HepG2 (cell line): ENCODE results near the gene PAK2. TPM values are rescaled to one million over a fixed set of nuclear protein-coding genes. Genes with fewer than 3 reads are reported as not detected.

Experiments
- ATAD3A ChIP-seq: sonication (generic); formaldehyde crosslinking; IDR thresholded peaks from 2 replicates; pipeline ENCODE4 v1.4.0; 2020; ENCODE audit warnings: missing genetic modification reagents
- BORCS8-MEF2B ChIP-seq: sonication (generic); formaldehyde crosslinking; IDR thresholded peaks from 2 replicates; pipeline ENCODE4 v1.8.0; 2022; ENCODE audit warnings: mild to moderate bottlenecking, missing genetic modification reagents
- BRF2 ChIP-seq: sonication (generic); formaldehyde crosslinking; IDR thresholded peaks from 2 replicates; pipeline ENCODE4 v1.8.1; 2022; ENCODE audit warnings: mild to moderate bottlenecking, missing genetic modification reagents
- CSRNP1 ChIP-seq: sonication (generic); formaldehyde crosslinking; IDR thresholded peaks from 2 replicates; pipeline ENCODE4 v1.8.1; 2023; ENCODE audit warnings: mild to moderate bottlenecking, missing genetic modification reagents
- ELF3 ChIP-seq: IDR thresholded peaks from 2 replicates; pipeline ENCODE4 v1.6.1; 2016; ENCODE audit warnings: missing genetic modification reagents, missing compliant biosample characterization
- ERF ChIP-seq: IDR thresholded peaks from 2 replicates; pipeline ENCODE4 v1.6.1; 2018; ENCODE audit warnings: missing biosample characterization, missing genetic modification reagents
- FOSL2 ChIP-seq: sonication (generic); formaldehyde crosslinking; IDR thresholded peaks from 2 replicates; pipeline ENCODE4 v1.4.0; 2020; ENCODE audit warnings: missing genetic modification reagents
- HNF4G ChIP-seq, 2 experiments: sonication (generic) in 1 of 2; formaldehyde crosslinking in 1 of 2; IDR thresholded peaks; 2 replicates each; pipeline versions ENCODE4 v1.4.0 to v1.6.1; 2011 to 2020; ENCODE audit warnings: borderline replicate concordance in 2 of 2, low read depth in 2 of 2, mild to moderate bottlenecking in 2 of 2, low read length in 1 of 2, missing genetic modification reagents in 1 of 2, moderate library complexity in 1 of 2
- HNRNPL ChIP-seq: fragments of 200-400 bp; formaldehyde crosslinking; IDR thresholded peaks from 2 replicates; pipeline ENCODE4 v1.6.1; 2017; ENCODE audit warnings: mild to moderate bottlenecking, low read depth, low read length
- MAFK ChIP-seq, 2 experiments: IDR thresholded peaks in 1 of 2; conservative IDR thresholded peaks in 1 of 2; 2 replicates each; pipeline ENCODE4 v1.6.1; 2011; ENCODE audit warnings: improper control_type of control experiment in 2 of 2, low read length in 2 of 2
- MIER3 ChIP-seq: IDR thresholded peaks from 2 replicates; pipeline ENCODE4 v1.6.1; 2016; ENCODE audit warnings: missing compliant biosample characterization, borderline replicate concordance
- PCBP2 ChIP-seq: fragments of 200-400 bp; formaldehyde crosslinking; optimal IDR thresholded peaks from 2 replicates; pipeline ENCODE3; 2018; ENCODE audit warnings: low read length, low read depth; ENCODE audit not compliant: poor library complexity, severe bottlenecking
- REPIN1 ChIP-seq: sonication (generic); formaldehyde crosslinking; IDR thresholded peaks from 2 replicates; pipeline ENCODE4 v1.8.0; 2022; ENCODE audit warnings: missing genetic modification reagents, low read depth, mild to moderate bottlenecking, borderline replicate concordance
- RFX5 ChIP-seq: IDR thresholded peaks from 2 replicates; pipeline ENCODE4 v1.6.1; 2011; ENCODE audit warnings: low read depth, low read length, improper control_type of control experiment
- RFXANK ChIP-seq: IDR thresholded peaks from 2 replicates; pipeline ENCODE4 v1.6.1; 2016
- SP4 ChIP-seq: sonication (generic); formaldehyde crosslinking; IDR thresholded peaks from 2 replicates; pipeline ENCODE4 v1.8.1; 2023; ENCODE audit warnings: mild to moderate bottlenecking, missing genetic modification reagents
- SPEN ChIP-seq: sonication (generic); formaldehyde crosslinking; IDR thresholded peaks from 2 replicates; pipeline ENCODE4 v1.5.1; 2020; ENCODE audit warnings: low read depth, mild to moderate bottlenecking, missing genetic modification reagents
- TCF7L2 ChIP-seq: IDR thresholded peaks from 2 replicates; pipeline ENCODE4 v1.6.1; 2011; ENCODE audit warnings: mild to moderate bottlenecking, low read depth, low read length, moderate library complexity
- U2AF1 ChIP-seq: fragments of 200-400 bp; formaldehyde crosslinking; optimal IDR thresholded peaks from 2 replicates; pipeline ENCODE3; 2017; ENCODE audit warnings: mild to moderate bottlenecking, low read depth, low read length
- ZBTB25 ChIP-seq: IDR thresholded peaks from 2 replicates; pipeline ENCODE4 v1.6.1; 2018; ENCODE audit warnings: missing genetic modification reagents
- ZC3H4 ChIP-seq: sonication (generic); formaldehyde crosslinking; IDR thresholded peaks from 2 replicates; pipeline ENCODE4 v1.4.0; 2020; ENCODE audit warnings: missing genetic modification reagents, borderline replicate concordance
- ZNF34 ChIP-seq: sonication (generic); formaldehyde crosslinking; IDR thresholded peaks from 2 replicates; pipeline ENCODE4 v1.4.0; 2020; ENCODE audit warnings: mild to moderate bottlenecking, missing genetic modification reagents, borderline replicate concordance
- ZNF468 ChIP-seq: sonication (generic); formaldehyde crosslinking; IDR thresholded peaks from 2 replicates; pipeline ENCODE4 v1.8.0; 2022; ENCODE audit warnings: mild to moderate bottlenecking, moderate library complexity, missing genetic modification reagents
- ZNF75D ChIP-seq: sonication (generic); formaldehyde crosslinking; IDR thresholded peaks from 2 replicates; pipeline ENCODE4 v1.8.1; 2023; ENCODE audit warnings: missing genetic modification reagents, mild to moderate bottlenecking, borderline replicate concordance
- ZSCAN25 ChIP-seq: sonication (generic); formaldehyde crosslinking; IDR thresholded peaks from 2 replicates; pipeline ENCODE4 v1.8.0; 2022; ENCODE audit warnings: mild to moderate bottlenecking, missing genetic modification reagents
- polyA plus RNA-seq, 8 experiments: library from polyadenylated mRNA; depleted of rRNA in 3 of 8; stranded (reverse) in 7 of 8; unstranded in 1 of 8; fragments of >200 nt; fragmentation: Illumina TruSeq in 4 of 8; extraction: Trizol in 4 of 8; gene quantifications; 2 replicates each; pipeline versions ENCODE4 v1.2.1 to v1.2.3, GENCODE V29; 2011 to 2016; ENCODE audit warnings: low read depth in 4 of 8, missing spikeins in 1 of 8, mixed read lengths in 1 of 8; ENCODE audit not compliant: insufficient read depth in 1 of 8
- total RNA-seq, 5 experiments: library from RNA; depleted of rRNA; stranded (reverse); fragments of >200 nt; fragmentation: Illumina TruSeq; extraction: Trizol; gene quantifications; 2 replicates each; pipeline ENCODE4 v1.2.3, GENCODE V29; 2016; ENCODE audit warnings: low read depth in 1 of 5
- TF ChIP-seq, protein P1 (sequence below): IDR thresholded peaks from 2 replicates; pipeline ENCODE4 v1.6.1; 2016; ENCODE audit warnings: low read depth, borderline replicate concordance
- TF ChIP-seq, protein P2 (sequence below): sonication (generic); formaldehyde crosslinking; IDR thresholded peaks from 2 replicates; pipeline ENCODE4 v1.5.1; 2020; ENCODE audit warnings: mild to moderate bottlenecking, moderate library complexity, missing genetic modification reagents

PAK2 gene
- total and polyA plus RNA-seq, 2 of the 13 experiments (the other 11 are each of a cell fraction or from before 2014, with no cell fraction given), result 23.0 to 24.7 TPM

DNA sequence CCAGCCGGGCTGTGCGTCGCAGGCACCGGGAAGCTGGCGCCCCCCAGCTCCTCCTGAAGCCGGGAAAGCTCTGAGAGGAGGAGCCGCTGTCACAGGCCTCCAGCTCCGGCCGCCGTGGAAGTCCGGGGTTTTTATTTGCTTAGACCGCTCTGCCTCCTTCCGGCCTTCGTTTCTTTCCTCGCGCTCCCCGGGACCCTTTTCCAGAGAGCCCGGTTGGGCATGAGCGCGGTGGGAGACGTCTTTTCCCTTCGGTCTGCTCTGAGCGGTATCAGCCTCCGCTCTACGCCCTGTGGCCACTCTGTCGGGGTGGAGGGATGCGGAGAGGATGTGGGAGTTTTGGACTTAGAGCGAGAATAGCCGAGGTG is 128.6 kb downstream of the PAK2 start (continued):
- TF ChIP-seq PCBP2, result no peak
- TF ChIP-seq HNF4G (IDR thresholded peaks at IDR 0.05; ENCODE audit: borderline replicate concordance, low read depth, low read length), result no peak
- no peak; the same call in 1 of the 2 replicates for TF ChIP-seq HNF4G (CRISPR knock-in tag; IDR thresholded peaks at IDR 0.05; ENCODE audit: borderline replicate concordance, low read depth)
- TF ChIP-seq ZSCAN25 (CRISPR knock-in tag), result peak; percentile 8; the same call in 1 of the 2 replicates
- no peak for TF ChIP-seq CSRNP1 (CRISPR knock-in tag)
- no peak for TF ChIP-seq TCF7L2
- TF ChIP-seq, protein P1, sequence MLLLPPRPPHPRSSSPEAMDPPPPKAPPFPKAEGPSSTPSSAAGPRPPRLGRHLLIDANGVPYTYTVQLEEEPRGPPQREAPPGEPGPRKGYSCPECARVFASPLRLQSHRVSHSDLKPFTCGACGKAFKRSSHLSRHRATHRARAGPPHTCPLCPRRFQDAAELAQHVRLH, result 0 out of 2 replicates have a peak, but pooled peaks have one; percentile 67
- no peak for TF ChIP-seq ERF (CRISPR knock-in tag)
- TF ChIP-seq SPEN (CRISPR knock-in tag), result no peak
- TF ChIP-seq HNRNPL, result no peak
- TF ChIP-seq BRF2, result no peak
- TF ChIP-seq FOSL2 (CRISPR knock-in tag), result no peak
- TF ChIP-seq ELF3 (CRISPR knock-in tag), result no peak
- peak; percentile 4; the same call in 1 of the 2 replicates for TF ChIP-seq ZNF468
- TF ChIP-seq RFXANK (CRISPR knock-in tag), result no peak
- TF ChIP-seq ZNF75D (CRISPR knock-in tag), result no peak
- no peak for TF ChIP-seq ZNF34 (CRISPR knock-in tag)
- TF ChIP-seq MAFK (conservative IDR thresholded peaks at IDR 0.05 in 1 of 2, IDR thresholded peaks at IDR 0.05 in 1 of 2; ENCODE audit: low read length in 2 of 2), result no peak
- TF ChIP-seq ZC3H4 (CRISPR knock-in tag), result no peak
- TF ChIP-seq REPIN1 (CRISPR knock-in tag), result no peak
- no peak for TF ChIP-seq RFX5
- peak; percentile 51 for TF ChIP-seq U2AF1
- no peak for TF ChIP-seq MIER3 (CRISPR knock-in tag)
- TF ChIP-seq, protein P2, sequence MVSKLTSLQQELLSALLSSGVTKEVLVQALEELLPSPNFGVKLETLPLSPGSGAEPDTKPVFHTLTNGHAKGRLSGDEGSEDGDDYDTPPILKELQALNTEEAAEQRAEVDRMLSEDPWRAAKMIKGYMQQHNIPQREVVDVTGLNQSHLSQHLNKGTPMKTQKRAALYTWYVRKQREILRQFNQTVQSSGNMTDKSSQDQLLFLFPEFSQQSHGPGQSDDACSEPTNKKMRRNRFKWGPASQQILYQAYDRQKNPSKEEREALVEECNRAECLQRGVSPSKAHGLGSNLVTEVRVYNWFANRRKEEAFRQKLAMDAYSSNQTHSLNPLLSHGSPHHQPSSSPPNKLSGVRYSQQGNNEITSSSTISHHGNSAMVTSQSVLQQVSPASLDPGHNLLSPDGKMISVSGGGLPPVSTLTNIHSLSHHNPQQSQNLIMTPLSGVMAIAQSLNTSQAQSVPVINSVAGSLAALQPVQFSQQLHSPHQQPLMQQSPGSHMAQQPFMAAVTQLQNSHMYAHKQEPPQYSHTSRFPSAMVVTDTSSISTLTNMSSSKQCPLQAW (CRISPR knock-in tag), result peak; percentile 21; the same call in 1 of the 2 replicates
- TF ChIP-seq SP4, result no peak
- TF ChIP-seq BORCS8-MEF2B, result no peak
- no peak for TF ChIP-seq ATAD3A
- 0 out of 2 replicates have a peak, but pooled peaks have one; percentile 2 for TF ChIP-seq ZBTB25 (CRISPR knock-in tag)
